Cerebellar nuclear complex (tissue), 1 donor: ENCODE measurements around the gene MEMO1.

Experiments
- DNase-seq, 2 experiments: peaks; one replicate each; lab custom pipeline; 2025; lab: John Stamatoyannopoulos, UW

The MEMO1 gene

GRCh38 chr2:31823558-31823957 lies 187.2 kb downstream of the MEMO1 start:
- no peak for DNase-seq

GRCh38 chr2:31822587-31822986 lies 188.2 kb downstream of the MEMO1 start:
- no peak for DNase-seq
